ENCODE measurements around the gene KRTAP5-4.
"Not testable (repeated sequence)": the region's sequence is repeated elsewhere in the genome, so short reads cannot be mapped to it uniquely, and the experiment has no call there.

KRTAP5-4 gene

DNA sequence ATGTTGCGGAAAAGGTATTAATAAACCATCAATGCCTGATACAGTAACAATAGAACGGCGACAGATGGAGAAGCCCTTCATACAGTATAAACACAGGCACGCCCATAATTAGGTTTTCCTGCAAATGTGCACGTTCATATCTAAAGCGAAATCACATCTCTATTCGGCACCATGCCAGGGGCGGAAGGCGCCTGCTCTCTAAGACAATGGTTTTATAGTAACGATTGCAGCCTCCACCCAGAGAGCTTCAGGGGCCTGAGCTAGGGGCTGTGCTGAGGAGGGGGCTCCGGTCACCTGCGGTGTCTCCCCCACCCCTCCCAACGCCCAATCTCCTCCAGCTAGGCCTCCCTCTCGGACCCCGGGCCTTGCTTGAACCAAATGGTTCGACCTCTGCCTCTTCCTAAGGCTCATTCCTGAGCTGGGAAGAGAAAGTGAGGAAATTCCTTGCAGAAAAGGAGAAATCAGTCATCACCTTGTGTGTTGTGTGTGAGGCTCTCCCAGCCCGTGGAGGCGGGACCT, 17.2 kb upstream of the KRTAP5-4 start:
- in situ Hi-C loops (cut with HindIII; ENCODE audit: low sequenced_read_pairs): loop anchor here (5.0 kb wide), 1 partner anchor 102 kb away; no protein-coding TSS in a partner anchor

DNA sequence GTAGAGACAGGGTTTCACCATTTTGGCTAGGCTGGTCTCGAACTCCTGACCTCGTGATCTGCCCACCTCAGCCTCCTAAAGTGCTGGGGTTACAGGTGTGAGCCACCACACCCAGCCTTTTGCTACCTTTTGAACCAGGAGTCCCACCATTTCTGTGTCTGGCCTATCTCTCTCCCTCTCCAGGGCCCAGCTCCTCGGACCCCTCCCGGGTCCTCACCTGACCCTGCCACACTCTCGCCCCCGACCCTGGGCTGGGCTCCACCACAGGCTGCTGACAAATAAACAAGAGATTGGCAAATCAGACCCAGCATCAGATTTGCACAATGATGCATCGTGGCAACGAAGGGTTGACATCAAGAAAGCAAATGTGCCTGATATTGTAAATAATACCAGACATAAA, 16.4 kb upstream of the KRTAP5-4 start:
- in situ Hi-C loops (cut with HindIII; ENCODE audit: low sequenced_read_pairs): loop anchor here (5.0 kb wide), 1 partner anchor 101 kb away; no protein-coding TSS in a partner anchor

DNA sequence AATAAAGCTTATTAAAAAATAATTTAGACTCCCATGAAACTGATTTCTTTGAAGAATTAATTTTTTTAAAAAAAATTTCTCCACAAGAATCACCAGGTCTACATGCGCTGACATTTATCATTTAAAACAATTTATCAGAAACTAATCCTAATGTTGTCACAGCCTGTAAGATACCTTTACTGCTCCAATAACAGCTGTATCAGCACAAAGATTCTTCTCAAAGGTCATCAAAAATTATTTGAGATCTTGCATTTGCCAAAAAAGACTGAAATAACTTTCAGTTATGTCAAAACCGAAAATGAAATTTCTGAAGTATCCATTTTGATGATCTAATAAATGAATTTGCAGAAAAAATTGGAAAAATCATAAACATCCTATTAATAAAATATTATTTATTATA, 15.7 kb upstream of the KRTAP5-4 start:
- in situ Hi-C loops (cut with HindIII; ENCODE audit: low sequenced_read_pairs): loop anchor here (5.0 kb wide), 1 partner anchor 100 kb away; no protein-coding TSS in a partner anchor

DNA sequence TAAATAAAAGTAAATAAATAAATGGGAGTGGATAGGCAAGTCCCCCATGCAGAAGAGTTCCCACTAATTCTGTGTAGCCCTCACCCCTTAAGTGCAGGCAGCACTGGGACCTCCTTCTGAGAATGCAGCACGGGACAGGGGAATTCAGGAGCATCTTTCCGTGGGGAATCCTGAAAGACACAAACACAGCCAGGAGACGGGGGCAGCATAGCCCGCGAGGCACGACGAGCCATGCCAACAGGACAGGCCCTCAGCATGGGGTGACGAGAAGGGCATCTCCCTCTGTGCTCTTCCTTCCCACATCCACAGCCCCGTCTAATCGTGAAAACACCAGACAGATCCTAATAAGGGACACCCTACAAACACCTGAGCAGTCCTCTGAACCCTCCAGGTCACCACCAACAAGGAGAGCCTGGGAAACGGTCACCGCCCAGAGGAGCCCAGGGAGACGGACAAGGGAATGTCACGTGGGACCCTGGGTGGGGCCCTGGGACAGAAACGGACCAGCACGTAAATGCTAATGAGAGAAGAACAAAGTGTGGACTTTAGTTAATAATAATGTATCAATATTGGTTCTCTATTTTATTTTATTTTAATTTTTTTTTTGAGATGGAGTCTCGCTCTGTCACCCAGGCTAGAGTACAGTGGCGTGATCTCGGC, 14.5 kb upstream of the KRTAP5-4 start:
- in situ Hi-C loops (cut with HindIII; ENCODE audit: low sequenced_read_pairs): loop anchor here (5.0 kb wide), 1 partner anchor 99 kb away; no protein-coding TSS in a partner anchor

DNA sequence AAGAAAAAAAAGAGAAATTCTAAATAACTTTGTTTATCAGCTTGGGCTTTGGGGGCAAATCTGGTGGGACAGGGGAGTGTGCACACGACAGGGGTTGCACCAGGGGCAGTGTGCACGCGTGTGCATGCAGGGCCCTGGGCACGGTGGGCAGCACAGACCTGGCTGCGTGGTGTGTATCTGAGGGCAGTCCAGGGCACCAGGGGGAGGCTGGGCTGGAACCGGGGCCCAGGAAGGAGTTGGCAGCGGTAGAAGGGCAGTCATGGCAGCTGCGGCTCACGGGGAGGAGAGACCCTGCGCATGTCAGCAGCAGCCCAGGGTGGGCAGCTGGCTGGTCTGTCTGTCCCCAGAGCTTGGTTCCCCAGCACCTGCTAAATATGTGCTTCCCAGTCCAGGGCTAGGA, 11.9 kb upstream of the KRTAP5-4 start:
- in situ Hi-C loops (cut with HindIII; ENCODE audit: low sequenced_read_pairs): no loop called here

DNA sequence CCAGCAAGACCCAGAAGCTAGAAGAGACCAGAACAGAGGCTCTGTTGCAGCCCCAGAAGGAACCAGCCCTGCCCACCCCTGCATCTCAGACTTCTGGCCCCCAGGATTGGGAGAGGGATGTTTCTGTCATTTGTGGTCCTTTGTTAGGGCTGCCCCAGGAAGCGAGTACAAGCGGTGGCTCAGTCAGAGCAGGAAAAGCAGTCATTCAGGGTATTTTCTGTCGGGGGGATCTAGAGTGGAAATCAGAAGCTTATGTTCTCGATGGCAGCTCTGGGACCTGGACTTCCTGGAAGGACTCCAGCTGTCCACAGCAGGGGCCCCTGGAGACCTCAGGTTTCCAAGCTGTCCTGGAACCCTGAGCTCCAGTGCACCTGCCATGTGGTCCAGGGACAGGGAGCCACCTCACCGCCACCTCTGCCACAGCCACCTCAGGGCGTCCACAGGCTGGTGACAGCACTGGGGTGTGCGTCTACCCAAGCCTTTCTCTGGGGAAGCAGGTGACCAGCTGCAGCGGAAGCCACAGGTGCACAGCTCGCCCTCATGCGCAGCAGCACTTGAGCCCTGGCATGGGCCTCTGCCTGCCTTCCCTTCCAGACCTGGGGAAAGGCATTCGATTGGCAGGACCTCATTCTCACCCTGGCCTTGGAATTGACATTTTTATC, 10.2 kb upstream of the KRTAP5-4 start:
- in situ Hi-C loops (cut with HindIII; ENCODE audit: low sequenced_read_pairs): no loop called here

DNA sequence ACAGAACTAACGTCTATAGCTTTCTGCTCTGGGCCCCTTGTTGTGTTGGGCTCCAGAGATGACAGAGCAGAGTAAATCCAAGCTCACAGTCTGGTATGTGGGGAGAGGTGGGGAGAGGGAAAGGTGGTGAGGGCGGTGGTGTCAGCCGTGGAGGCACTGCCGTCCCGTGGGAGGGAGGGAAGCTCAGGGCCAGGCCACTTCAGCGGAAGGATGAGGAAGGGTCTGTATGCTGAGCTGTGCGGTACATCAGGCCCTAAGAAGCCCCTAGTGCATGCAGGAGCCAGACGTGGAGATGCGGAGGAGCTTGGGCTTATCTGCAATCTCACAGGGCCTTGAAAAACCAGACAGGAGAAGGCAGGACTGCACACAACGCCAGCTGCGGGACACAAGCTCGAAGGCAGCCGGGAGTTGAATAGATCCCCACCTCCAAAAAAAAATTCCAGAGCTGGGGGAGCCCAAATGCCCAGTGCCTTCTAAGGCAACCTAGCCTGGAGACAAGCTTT, 9.2 kb upstream of the KRTAP5-4 start:
- in situ Hi-C loops (cut with HindIII; ENCODE audit: low sequenced_read_pairs): no loop called here

DNA sequence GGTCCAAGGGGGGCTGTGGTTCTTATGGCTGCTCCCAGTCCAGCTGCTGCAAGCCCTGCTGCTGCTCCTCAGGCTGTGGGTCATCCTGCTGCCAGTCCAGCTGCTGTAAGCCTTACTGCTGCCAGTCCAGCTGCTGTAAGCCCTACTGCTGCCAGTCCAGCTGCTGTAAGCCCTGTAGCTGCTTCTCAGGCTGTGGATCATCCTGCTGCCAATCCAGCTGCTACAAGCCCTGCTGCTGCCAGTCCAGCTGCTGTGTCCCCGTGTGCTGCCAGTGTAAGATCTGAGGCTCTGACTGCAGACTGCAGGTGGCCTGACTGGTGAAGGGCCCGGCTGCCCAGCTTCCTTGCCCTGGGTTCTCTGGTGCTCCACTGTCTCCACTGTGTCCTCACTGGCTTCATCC, 8.3 kb upstream of the KRTAP5-4 start:
- in situ Hi-C loops (cut with HindIII; ENCODE audit: low sequenced_read_pairs): no loop called here

DNA sequence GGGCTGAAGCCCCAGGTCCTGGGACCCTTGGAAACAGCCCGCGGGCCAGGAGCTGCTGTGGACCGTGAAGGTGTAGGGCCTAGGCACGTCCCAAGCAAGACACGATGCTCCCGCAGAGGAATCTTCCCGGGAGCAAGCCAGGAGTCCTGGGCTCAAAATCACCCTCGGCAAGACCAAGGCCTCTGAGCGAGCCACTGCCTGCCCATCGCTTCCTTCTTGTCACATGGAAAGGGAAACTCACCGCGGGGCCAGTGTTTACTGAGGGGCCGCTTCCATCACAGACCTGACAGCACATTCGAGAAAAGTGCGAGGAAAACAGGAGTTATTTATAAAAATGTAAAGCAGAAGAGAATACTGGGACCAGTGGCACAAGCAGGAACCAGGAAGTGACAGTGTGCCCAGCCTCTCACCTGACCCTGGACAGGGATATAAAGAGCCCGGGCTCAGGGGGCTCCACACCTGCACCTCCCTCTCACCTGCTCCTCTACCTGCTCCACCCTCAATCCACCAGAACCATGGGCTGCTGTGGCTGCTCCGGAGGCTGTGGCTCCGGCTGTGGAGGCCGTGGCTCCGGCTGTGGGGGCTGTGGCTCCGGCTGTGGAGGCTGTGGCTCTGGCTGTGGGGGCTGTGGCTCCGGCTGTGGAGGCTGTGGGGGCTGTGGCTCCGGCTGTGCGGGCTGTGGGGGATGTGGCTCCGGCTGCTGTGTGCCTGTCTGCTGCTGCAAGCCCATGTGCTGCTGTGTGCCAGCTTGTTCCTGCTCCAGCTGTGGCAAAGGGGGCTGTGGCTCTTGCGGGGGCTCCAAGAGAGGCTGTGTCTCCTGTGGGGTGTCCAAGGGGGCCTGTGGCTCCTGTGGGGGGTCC, 7.6 kb upstream of the KRTAP5-4 start, which contains the start of gene KRTAP5-5:
Gene KRTAP5-5, plus strand, starts transcription at position 450 of the 860 bp plus-strand sequence. Its CDS starts 66 bp downstream, at position 516.
- in situ Hi-C loops (cut with HindIII; ENCODE audit: low sequenced_read_pairs): no loop called here

DNA sequence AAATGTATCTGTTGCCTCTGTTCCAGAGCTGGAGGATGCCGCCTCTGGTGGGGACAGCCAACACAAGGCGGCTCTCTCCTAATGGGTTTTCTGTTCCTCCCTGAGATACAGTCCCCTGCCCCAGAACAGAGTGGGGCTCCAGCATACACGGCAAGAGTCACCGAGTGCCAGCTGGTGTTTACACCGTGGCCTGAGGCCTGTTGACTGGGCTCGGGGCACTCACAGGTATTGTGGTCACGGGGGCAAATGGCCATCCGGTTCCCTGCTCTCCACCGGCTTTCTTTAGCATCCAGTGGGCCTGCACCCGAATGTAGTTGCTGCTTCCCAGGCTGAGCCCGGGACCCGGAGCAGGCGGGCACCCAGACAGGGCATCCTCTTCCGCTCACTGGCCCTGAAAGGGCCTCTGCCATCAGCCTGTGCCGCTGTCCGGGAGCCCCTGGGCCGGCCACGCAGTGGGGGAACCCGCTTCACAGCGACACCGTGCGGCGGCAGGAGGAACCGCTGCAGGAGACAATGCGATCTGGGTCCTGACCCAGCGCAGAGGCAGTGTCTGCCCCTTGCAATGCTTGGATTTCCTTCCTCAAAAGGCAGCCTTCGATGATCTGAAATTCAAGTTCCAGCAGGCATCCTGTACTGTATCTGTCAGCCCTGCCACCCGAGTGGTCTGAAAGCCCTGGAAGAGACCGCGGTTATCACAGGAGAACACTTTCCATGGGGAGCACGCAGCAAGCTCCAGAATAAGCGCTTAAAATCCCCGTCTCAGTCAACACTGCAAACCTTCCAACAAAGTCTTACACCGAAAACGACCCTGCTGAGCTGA, 6.8 kb upstream of the KRTAP5-4 start:
- in situ Hi-C loops (cut with HindIII; ENCODE audit: low sequenced_read_pairs): no loop called here

DNA sequence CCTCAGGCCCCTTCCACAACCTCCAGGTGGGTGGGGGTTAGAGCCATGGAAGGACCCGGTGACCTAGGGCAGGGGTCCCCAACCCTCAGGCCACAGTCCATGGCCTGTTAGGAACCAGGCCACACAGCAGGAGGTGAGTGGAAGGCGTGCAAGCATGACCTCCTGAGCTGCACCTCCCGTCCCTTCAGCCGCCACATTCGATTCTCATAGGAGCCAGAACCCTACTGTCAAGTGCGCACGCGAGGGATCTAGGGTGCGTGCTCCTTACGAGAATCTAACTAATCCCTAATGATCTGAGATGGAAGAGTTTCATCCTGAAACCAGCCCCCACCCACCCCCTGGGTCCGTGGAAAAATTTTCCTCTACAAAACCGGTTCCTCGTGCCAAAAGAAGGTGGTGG, 3.6 kb upstream of the KRTAP5-4 start:
- in situ Hi-C loops (cut with HindIII; ENCODE audit: low sequenced_read_pairs): no loop called here

DNA sequence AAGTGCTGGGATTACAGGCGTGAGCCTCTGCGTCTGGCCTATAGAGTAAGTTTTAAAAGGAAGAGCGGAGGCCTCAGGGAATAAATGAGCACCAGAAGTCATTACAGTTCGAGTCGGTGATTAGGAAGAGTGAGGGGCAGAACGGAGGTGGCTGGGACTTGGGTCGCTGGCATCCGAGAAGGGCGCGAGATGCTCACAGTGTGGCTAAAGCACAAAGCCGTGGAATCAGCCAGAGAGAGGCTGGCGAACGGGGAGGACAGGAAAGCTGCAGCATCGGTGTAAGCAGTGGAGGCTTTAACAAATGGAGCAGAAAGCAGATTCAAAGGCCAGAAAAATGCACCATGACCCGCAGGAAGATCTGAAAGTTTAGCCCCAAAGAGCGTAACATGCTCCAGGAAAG, 2.7 kb upstream of the KRTAP5-4 start:
- in situ Hi-C loops (cut with HindIII; ENCODE audit: low sequenced_read_pairs): no loop called here

DNA sequence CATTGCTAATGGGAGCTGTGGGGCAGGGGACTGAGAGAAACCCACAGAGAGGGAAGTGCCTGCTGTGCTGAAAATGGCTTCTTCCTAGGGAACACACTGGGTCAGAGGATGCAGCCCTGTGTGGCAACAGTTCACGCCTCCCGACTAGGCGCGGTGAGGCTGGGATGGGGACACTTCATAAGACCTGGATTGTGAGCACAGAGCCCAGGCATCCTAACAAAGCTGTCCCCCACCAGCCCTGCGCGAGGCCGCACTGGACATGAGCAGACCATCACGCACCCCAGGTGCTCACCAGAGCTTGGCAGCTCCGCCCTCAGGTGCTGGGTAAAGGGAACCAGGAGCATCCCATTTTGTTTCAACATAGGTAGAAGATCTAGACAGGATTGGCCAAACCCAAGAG, 1.8 kb upstream of the KRTAP5-4 start:
- in situ Hi-C loops (cut with HindIII; ENCODE audit: low sequenced_read_pairs): no loop called here

DNA sequence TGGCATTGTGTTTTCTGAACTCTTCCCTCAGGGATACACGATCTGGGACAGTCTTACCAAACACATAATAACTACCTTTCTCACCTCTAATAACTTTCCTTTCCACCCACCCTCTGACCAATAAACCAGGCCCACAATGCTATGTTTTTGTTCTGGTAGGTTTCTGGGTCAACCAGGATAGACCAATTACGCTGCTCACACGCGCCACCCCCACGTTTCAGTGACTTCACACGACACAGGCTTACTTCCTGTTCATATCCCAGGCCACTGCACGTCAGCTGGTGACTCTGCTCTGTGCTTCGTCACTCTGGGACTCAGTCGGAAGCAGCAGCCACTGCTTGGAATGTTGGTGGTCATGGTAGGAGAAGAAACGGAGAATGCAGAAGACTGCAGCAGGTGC, 2.5 kb downstream of the KRTAP5-4 start:
- in situ Hi-C loops (cut with HindIII; ENCODE audit: low sequenced_read_pairs): no loop called here

DNA sequence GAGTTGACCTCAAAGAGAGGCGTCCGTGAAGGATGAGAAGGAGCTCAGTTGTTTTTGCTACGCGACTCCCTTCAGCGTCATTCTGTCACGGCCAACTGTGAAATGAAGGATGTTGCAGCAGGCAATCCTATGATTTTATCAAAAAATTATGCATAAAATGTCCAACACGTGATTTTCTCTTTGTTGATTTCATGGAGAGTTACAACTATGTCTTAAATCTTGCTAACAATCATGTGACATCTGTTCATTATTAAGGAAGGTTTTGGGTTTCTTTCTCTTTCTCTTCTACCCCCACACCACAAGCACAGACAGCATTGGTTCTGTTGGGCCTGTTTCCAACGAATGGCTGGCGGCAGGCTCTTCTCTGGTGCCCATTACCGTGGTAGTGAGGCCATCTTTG, 3.7 kb downstream of the KRTAP5-4 start:
- in situ Hi-C loops (cut with HindIII; ENCODE audit: low sequenced_read_pairs): no loop called here

DNA sequence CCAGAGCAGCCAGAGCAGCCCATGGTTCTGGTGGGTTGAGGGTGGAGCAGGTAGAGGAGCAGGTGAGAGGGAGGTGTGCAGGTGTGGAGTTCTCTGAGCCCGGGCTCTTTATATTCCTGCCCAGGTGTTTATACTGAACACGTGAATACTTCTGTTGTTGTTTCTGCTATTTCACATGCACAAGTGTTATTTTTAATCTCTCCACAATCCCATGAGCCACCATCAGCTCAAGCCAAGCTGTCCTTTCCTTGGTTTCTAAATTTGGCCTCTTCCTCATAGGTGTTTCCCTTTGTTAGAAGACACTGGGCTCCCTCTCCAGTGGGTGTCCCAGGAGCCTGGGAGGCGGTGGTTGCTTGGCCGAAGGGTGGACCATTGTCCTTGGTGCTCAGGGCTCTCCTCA, 13.6 kb downstream of the KRTAP5-4 start, which contains the start of gene KRTAP5-3:
Gene KRTAP5-3, minus strand, starts transcription at position 101 of the 400 bp plus-strand sequence. Its CDS starts 78 bp downstream, at position 23.
- in situ Hi-C loops (cut with HindIII; ENCODE audit: low sequenced_read_pairs): no loop called here

DNA sequence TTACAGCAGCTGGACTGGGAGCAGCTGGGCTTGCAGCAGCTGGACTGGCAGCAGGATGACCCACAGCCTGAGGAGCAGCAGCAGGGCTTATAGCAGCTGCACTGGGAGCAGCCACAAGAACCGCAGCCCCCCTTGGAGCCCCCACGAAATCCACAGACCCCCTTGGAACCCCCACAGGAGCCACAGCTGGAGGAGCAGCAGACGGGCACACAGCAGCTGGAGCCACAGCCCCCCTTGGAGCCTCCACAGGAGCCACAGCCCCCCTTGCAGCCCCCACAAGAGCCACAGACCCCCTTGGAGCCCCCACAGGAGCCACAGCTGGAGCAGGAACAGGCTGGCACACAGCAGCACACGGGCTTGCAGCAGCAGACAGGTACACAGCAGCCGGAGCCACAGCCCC, 14.0 kb downstream of the KRTAP5-4 start:
- in situ Hi-C loops (cut with HindIII; ENCODE audit: low sequenced_read_pairs): not testable (repeated sequence)

DNA sequence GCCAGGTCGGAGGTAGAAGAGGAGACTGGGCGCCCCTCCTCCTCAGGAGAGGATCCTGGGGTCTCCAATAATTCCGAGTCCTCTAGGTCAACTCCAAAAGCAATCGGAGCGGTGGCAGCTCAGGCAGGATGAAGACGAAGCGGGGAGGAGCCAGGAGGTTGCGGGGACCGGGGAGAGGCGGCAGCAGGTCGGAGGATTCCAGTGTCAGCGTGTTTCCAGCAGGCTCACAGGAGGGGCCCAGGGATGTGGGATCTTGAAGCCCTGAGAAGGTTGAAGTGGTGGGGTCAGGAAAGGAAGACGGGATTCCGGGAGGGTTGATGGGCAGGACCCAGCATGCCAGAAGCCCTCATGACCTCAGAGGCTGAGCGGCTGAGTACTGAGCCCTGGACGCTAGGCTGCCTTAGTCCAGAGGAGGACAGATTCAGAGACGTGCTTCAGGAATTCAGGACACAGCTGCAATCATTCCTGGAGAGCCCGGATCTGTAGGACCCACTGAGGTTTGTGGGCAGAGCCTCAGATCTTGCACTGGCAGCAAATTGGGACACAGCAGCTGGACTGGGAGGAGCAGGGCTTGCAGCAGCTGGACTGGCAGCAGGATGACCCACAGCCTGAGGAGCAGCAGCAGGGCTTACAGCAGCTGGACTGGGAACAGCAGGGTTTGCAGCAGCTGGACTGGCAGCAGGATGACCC, 14.6 kb downstream of the KRTAP5-4 start:
- in situ Hi-C loops (cut with HindIII; ENCODE audit: low sequenced_read_pairs): not testable (repeated sequence)

DNA sequence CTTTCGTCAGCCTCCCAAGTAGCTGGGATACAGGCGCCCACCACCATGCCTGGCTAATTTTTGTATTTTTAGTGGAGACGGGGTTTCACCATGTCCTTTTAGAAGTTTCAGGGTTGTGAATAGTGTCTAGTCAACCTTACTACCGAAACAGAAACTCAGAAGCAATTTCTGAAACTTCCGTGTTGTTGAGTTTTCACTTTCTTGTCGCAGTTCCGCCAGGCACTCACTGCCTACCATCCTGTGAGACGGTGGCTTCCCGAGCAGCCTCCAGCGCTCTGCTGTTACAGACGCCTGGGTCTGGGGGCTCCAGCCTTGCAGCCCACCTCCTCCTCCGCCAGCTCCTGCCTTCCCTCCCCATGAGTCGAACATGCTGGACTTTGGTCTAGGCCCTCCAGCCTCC, 16.0 kb downstream of the KRTAP5-4 start:
- in situ Hi-C loops (cut with HindIII; ENCODE audit: low sequenced_read_pairs): not testable (repeated sequence)
